Measurements from ENCODE around the gene PIPOX.

GRCh38 chr17:29068818-29069217, 25.9 kb downstream of the PIPOX start:
- no peak for TF ChIP-seq POLR2A (IDR thresholded peaks at IDR 0.05; ENCODE audit: low read length)
- TF ChIP-seq GATA1 (IDR thresholded peaks at IDR 0.05; ENCODE audit: low read depth, low read length) = no peak
